Fibroblast of pulmonary artery (primary cell): Measurements from ENCODE around the gene RSPO3.
A peak's percentile ranks its signal among the peaks of the same experiment; 100 is the strongest.
"Not testable (repeated sequence)": the region's sequence is repeated elsewhere in the genome, so short reads cannot be mapped to it uniquely, and the experiment has no call there.

Source experiments
- DNase-seq: peaks from one replicate; pipeline ENCODE4 v3.0.0-alpha.2; 2010; ENCODE audit warnings: low read depth
- H3K4me3 ChIP-seq: replicated peaks from 2 replicates; pipeline ENCODE4 v1.5.1; 2011; ENCODE audit warnings: low read depth, mild to moderate bottlenecking, control low read depth, low read length, moderate library complexity
- TF ChIP-seq, protein P1 (sequence below): IDR thresholded peaks from 2 replicates; pipeline ENCODE4 v1.5.1; 2011; ENCODE audit warnings: mild to moderate bottlenecking, control low read depth, low read length, inconsistent platforms; ENCODE audit errors: missing control alignments

Gene RSPO3

DNA sequence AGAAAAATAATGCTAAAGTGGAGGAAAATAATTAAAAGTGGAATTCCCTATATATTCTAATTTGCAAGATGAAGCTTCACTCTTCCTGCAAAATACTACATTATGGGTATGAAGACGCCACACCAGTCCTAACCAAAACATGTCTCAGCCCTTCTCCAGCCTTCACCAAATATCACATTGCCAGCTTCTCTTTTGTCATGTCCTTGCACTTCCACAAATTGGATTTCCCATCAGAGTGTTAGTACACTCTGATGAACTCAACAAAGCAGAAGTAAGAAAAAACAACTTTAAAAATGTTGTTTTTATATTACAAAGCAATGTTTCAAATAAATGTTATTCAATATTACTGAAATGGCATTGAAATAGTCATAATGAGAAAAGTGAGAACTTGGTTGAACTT lies 85.8 kb downstream of the RSPO3 start:
- DNase-seq = no peak
- TF ChIP-seq, protein P1, sequence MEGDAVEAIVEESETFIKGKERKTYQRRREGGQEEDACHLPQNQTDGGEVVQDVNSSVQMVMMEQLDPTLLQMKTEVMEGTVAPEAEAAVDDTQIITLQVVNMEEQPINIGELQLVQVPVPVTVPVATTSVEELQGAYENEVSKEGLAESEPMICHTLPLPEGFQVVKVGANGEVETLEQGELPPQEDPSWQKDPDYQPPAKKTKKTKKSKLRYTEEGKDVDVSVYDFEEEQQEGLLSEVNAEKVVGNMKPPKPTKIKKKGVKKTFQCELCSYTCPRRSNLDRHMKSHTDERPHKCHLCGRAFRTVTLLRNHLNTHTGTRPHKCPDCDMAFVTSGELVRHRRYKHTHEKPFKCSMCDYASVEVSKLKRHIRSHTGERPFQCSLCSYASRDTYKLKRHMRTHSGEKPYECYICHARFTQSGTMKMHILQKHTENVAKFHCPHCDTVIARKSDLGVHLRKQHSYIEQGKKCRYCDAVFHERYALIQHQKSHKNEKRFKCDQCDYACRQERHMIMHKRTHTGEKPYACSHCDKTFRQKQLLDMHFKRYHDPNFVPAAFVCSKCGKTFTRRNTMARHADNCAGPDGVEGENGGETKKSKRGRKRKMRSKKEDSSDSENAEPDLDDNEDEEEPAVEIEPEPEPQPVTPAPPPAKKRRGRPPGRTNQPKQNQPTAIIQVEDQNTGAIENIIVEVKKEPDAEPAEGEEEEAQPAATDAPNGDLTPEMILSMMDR = no peak
- H3K4me3 ChIP-seq = no peak overlapping the region

DNA sequence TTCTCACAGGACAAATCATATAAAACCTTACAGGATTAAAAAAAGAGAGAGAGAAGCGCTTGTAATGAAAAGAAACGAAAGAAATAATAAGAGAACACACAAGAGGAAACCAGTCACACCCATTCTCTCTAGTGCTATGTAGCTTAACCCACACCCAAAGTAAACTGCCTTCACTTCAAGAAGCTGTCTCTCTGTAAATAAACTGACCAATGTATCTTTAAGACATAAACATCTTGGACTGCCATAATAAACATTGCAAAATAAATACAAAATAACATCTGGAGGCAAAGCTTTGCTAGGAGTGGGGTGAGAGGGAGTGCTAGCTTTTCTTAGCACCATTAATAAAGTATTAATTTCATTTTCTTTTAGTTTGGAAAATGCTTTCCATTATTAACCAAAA lies 86.6 kb downstream of the RSPO3 start:
- no peak overlapping the region for H3K4me3 ChIP-seq
- no peak for DNase-seq
- TF ChIP-seq, protein P1 = no peak

DNA sequence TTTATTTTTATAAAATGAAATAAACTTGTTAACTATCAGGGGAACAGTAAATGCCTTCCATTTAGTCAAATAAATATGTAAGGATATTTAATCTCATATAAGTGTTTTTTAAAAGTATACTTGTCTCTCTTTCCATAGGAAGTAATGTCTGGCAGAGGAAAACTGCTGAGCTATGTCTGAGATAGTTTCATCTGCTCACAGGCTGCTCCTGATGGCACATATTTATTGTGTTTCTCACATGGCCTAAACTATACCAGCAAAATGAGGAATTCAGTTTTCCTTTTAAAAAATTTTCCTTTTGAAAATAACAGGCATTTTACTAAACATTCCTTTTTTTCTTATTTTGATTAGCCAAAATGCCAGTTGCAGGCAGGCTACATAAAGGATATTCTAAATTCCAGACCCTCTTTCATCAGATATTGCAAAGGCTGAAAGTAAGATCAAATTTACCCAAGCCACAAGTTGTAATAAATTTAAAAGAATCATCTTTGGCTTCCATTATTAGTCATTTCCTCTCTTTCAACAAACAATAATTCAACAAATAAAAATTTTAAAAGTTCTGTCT lies 88.1 kb downstream of the RSPO3 start:
- TF ChIP-seq, protein P1 = no peak
- no peak overlapping the region for H3K4me3 ChIP-seq
- DNase-seq = peak; percentile 13

DNA sequence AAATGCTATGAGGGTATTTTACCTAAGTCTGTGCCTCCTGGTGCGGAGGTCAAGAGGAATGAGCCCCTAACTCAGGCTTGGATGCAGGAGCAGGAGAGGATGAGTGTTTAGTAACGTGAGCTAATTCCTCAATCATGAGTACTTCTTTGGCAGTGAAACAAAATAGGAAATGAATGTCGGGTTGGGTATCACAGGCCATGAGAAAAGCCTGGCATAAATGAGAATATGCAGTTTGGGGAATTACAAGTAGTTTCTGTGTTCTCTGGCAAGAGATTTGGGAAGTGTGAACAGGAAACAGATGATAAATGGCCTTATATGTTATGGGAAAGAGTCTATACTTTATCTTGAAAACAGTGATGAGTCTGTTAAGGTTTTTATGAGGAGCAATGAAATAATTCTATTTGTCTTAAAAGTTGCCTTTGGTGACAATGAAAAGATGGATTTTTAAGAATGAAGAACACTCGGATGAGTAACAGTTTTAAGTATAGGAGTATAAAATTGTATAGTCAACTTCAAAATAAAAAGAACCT lies 89.2 kb downstream of the RSPO3 start:
- DNase-seq = peak; percentile 58
- TF ChIP-seq, protein P1 = no peak
- no peak overlapping the region for H3K4me3 ChIP-seq

DNA sequence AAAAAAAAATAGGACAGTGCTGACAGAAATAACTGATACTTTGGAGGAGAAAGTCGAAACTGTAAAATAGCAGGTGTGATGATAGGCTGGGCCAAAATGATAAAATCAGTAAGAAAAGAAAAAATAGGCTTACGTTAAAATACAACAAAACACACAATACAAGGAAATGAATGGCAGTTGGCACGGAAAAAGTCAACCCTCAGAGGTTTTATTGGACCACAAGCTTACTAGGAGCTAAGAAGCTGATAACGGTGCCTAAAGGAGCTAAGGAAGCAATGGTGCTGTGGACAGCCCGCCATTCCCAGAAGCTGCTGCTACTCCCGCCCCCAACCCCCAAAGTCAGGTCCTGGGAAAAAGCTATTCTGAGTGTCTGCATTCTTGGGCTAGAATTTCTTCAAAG lies 92.3 kb downstream of the RSPO3 start:
- no peak for DNase-seq
- TF ChIP-seq, protein P1 = no peak
- no peak overlapping the region for H3K4me3 ChIP-seq

DNA sequence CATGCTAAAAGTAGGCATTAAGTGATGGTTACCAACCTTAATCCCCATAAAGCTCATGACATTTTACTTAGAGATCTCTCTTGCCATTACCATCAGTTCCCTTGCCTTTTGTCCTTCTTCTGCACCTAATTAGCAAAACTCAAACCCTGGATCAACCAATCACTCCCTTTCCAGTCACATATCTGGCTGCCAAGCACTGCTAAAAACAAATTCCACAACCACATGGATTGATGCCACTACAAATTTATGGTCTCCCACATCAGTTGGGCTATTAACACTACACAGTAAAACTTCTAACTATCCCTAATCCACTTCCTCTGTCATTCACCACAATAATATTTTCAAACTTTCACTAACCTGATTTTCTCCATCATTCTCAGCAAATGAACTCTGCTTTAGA lies 93.9 kb downstream of the RSPO3 start:
- DNase-seq = no peak
- TF ChIP-seq, protein P1 = no peak

DNA sequence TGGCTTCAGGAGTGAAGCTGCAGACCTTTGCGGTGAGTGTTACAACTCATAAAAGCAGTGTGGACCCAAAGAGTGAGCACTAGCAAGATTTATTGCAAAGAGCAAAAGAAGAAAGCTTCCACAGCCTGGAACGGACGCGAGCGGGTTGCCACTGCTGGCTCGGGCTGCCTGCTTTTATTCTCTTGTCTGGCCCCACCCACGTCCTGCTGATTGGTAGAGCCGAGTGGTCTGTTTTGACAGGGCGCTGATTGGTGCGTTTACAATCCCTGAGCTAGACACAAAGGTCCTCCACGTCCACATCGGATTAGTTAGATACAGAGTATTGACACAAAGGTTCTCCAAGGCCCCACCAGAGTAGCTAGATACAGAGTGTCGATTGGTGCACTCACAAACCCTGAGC lies 95.6 kb downstream of the RSPO3 start:
- DNase-seq, H3K4me3 ChIP-seq: not testable (repeated sequence)

More for the DNA sequence above, 93.9 kb downstream of the RSPO3 start:
- no peak overlapping the region for H3K4me3 ChIP-seq

DNA sequence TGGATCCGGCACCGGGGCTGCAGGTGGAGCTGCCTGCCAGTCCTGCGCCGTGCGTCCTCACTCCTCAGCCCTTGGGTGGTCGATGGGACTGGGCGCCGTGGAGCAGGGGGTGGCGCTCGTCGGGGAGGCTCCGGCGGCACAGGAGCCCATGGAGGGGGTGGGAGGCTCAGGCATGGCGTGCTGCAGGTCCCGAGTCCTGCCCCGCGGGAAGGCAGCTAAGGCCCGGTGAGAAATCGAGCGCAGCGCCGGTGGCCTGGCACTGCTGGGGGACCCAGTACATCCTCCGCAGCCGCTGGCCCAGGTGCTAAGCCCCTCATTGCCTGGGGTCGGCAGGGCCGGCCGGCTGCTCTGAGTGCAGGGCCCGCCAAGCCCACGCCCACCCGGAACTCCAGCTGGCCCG lies 96.1 kb downstream of the RSPO3 start:
- H3K4me3 ChIP-seq, DNase-seq: not testable (repeated sequence)
